Left ventricle myocardium inferior (tissue), 1 donor: Measurements from ENCODE around the gene KLHL3. TPM values are rescaled to one million over a fixed set of nuclear protein-coding genes. Genes with fewer than 3 reads are reported as not detected.
"Not testable (repeated sequence)": the region's sequence is repeated elsewhere in the genome, so short reads cannot be mapped to it uniquely, and the experiment has no call there.

Experiments
- DNase-seq: peaks from one replicate; pipeline ENCODE4 v3.0.0-alpha.2; 2020
- H3K27ac ChIP-seq: fragments of 200-600 bp; replicated peaks from 2 replicates; pipeline ENCODE4 v1.8.0; 2021
- H3K27me3 ChIP-seq: fragments of 200-600 bp; 2 replicates; pipeline ENCODE4 v1.8.0; 2021; ENCODE audit warnings: low read depth
- H3K36me3 ChIP-seq: fragments of 200-600 bp; 2 replicates; pipeline ENCODE4 v1.8.0; 2021
- H3K4me1 ChIP-seq: fragments of 200-600 bp; 2 replicates; pipeline ENCODE4 v1.8.0; 2021
- H3K4me3 ChIP-seq: fragments of 200-600 bp; 2 replicates; pipeline ENCODE4 v1.8.0; 2021; ENCODE audit warnings: mild to moderate bottlenecking, moderate library complexity
- H3K9me3 ChIP-seq: fragments of 200-600 bp; replicated peaks from 2 replicates; pipeline ENCODE4 v1.8.0; 2021
- CTCF ChIP-seq: fragments of 200-600 bp; IDR thresholded peaks from 2 replicates; pipeline ENCODE4 v1.8.0; 2021; ENCODE audit warnings: antibody characterized with exemption, mild to moderate bottlenecking, borderline replicate concordance
- intact Hi-C: fragments of 100-400 bp; cut with micrococcal nuclease; formaldehyde crosslinking; loops from one replicate; pipeline ENCODE4 v1.11.0; 2022
- long read RNA-seq: library from polyadenylated mRNA; unstranded; transcript quantifications from one replicate; pipeline ENCODE4 v2.0.0, GENCODE V29; 2021
- total RNA-seq: library from RNA; stranded (reverse); fragmentation: NEBNext Ultra II Directional; extraction: Animal tissue kit (Norgen Biotek cat#: 25700); gene quantifications from one replicate; pipeline ENCODE4 v1.2.1, GENCODE V29; 2021
- donor health status: DM: no; HTN: yes; CAD: no; lungs with severe emphysema.

KLHL3 gene, protein sequence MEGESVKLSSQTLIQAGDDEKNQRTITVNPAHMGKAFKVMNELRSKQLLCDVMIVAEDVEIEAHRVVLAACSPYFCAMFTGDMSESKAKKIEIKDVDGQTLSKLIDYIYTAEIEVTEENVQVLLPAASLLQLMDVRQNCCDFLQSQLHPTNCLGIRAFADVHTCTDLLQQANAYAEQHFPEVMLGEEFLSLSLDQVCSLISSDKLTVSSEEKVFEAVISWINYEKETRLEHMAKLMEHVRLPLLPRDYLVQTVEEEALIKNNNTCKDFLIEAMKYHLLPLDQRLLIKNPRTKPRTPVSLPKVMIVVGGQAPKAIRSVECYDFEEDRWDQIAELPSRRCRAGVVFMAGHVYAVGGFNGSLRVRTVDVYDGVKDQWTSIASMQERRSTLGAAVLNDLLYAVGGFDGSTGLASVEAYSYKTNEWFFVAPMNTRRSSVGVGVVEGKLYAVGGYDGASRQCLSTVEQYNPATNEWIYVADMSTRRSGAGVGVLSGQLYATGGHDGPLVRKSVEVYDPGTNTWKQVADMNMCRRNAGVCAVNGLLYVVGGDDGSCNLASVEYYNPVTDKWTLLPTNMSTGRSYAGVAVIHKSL
- total RNA-seq: 26.3 TPM
- long read RNA-seq, full-length matches to known transcripts: 1 of 12 reads
- long read RNA-seq, partial matches to known transcripts: 8 of 12 reads
- long read RNA-seq, other reads (novel, unspliced or antisense): 3 of 12 reads

DNA sequence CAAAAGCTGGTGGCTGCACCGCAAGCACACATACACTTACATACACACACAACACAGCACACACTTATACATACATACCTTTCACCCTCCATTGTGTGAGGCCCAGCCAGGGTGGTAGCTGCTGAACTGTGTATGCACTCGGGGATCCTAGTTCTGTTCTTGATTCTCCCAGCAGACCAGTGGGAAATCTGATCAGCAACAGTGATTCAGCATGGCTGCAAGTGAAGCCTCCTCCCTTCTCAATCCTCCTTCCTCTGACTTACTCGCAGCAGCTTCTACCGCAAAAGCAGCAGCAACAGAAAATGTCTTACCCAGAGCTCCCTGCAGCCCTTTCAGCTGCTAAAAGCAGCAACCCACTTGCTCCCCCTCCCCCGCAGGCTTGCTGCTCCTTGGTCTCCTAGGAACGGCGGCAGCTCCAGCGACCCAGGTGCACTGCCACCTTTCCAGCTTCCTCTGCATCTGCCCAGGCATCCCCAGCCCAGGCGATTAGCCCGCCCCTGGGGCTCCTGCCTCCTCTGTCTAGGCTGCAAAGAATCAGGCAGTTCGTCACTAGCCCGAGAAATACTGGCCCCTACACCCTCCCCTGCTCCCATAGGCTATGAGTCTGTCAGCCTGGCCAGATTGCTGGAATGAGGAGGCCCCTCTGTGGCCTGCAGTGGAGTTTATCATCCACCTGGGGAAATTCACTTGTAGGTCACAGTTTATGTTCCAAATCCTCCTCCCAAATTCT is at the start of gene KLHL3:
KLHL3 (minus strand) TSS at position 535 of the 730 bp plus-strand sequence; CDS start at position 92, 443 bp downstream.
- Histone ChIP-seq H3K4me3 (peak within 1 kb of the TSS; percentile 68), H3K4me1 (peaks cover 74% of the 10 kb centered on the region), H3K27me3 (no peaks in the 10 kb centered on the region), H3K27ac (peak within 1 kb of the TSS; percentile 84), H3K9me3 (no peaks in the 10 kb centered on the region), H3K36me3 (no peaks in the 10 kb centered on the region)
- peak; percentile 29 for TF ChIP-seq CTCF
- DNase-seq: peak; percentile 29
- intact Hi-C loops: no loop called here

- TF ChIP-seq CTCF: no peak
- H3K36me3 ChIP-seq: no peaks in the 10 kb centered on the region
- H3K27ac ChIP-seq: no peak overlapping the region
- no peak overlapping the region for H3K4me3 ChIP-seq
- H3K9me3 ChIP-seq: peaks cover 8% of the 10 kb centered on the region
- intact Hi-C loops: no loop called here
- peaks cover 4% of the 10 kb centered on the region for H3K4me1 ChIP-seq
- no peak for DNase-seq
- H3K27me3 ChIP-seq: no peaks in the 10 kb centered on the region
Observed at GRCh38 chr5:137782984-137783536, 47.2 kb upstream of the KLHL3 start.

DNA sequence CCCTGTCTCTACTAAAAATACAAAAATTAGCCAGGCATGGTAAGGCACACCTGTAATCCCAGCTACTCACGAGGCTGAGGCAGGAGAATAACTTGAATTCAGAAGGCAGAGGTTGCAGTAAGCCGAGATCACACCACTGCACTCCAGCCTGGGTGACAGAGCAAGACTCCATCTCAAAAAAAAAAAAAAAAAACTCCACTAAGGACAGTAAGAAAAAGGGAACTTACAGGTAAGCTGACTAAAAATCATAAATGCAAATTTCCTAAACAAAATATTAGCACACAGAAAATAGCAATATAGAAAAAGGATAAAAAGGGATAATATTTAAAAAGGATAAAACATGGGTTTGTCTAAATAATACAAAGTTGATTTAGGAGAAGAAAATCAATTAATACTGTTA is 46.2 kb upstream of the KLHL3 start:
- H3K4me1 ChIP-seq: peaks cover 4% of the 10 kb centered on the region
- no peak overlapping the region for H3K4me3 ChIP-seq
- H3K27ac ChIP-seq: no peak overlapping the region
- TF ChIP-seq CTCF: no peak
- no peak for DNase-seq
- no peaks in the 10 kb centered on the region for H3K27me3 ChIP-seq
- intact Hi-C loops: no loop called here
- H3K36me3 ChIP-seq: no peaks in the 10 kb centered on the region
- peaks cover 8% of the 10 kb centered on the region for H3K9me3 ChIP-seq

DNA sequence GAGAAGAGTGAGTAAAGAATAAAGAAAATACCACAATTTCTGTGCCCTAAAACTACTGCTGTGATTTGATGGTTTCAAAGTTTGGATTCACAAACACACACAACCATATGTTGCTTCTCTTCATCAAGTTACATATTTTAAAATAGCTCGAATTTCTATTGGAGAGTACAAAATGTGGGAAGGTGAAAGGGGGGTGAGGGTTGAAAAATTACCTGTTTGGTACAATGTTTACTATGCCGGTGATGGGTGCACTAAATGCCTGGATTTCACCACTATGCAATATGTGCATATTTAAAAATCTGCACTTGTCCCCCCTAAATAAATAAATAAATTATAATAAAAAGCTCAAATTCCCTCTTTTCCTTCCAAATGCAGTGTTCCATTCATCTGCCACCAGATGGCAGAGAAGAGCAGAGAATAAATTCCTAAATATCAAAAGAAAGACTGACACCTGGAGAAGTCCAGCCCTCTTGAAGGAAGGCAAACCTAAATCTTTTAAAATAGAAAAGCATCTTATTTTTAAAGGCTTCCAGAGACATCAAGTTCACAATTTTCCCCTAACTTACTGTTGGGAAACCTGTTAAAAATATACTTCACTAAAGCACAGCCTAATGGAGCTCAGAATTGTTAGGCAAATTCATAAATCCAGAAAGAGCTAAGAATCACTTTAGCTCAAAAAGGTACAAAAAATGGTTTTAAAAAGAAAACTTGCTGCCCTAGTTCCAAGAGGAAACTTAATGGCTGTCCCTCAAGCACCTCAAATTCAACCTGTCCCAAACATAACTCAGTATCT is 43.1 kb upstream of the KLHL3 start:
- no peak for DNase-seq
- no peak overlapping the region for H3K27ac ChIP-seq
- peak; percentile 84 for TF ChIP-seq CTCF
- no peaks in the 10 kb centered on the region for H3K27me3 ChIP-seq
- H3K4me3 ChIP-seq: no peak overlapping the region
- H3K36me3 ChIP-seq: peaks cover 4% of the 10 kb centered on the region
- intact Hi-C loops: no loop called here
- peaks cover 4% of the 10 kb centered on the region for H3K4me1 ChIP-seq
- H3K9me3 ChIP-seq: no peaks in the 10 kb centered on the region

DNA sequence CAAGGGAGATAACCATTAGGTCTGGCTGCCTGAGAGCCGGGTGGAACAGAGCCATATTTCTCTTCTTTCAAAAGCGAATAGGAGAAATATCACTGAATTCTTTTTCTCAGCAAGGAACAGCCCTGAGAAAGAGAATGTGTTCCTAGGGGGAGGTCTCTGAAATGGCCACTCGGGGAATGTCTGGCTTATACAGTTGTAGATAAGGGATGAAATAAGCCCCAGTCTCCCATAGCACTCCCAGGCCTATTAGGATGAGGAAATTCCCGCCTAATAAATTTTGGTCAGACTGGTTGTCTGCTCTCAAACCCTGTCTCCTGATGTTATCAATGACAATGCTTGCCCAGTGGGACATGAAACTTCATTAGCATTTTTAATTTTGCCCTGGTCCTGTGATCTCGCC is 32.0 kb upstream of the KLHL3 start:
- H3K36me3 ChIP-seq, intact Hi-C loops, H3K4me3 ChIP-seq, H3K27ac ChIP-seq, DNase-seq, H3K27me3 ChIP-seq, H3K4me1 ChIP-seq: not testable (repeated sequence)
- peaks cover 21% of the 10 kb centered on the region for H3K9me3 ChIP-seq
